SK-N-SH treated with all-trans-retinoic acid at 6 μM for 48 hours (cell line): Measurements from ENCODE around the gene ZFYVE27.

Experiments
- ATAC-seq: fragments of 200-7000 bp; cut with Tn5 transposase; 3 replicates; pipeline ENCODE4 v1.9.1; 2020; ENCODE audit warnings: mild to moderate bottlenecking, moderate library complexity
- ARNTL ChIP-seq: fragments of 450-650 bp; formaldehyde crosslinking; IDR thresholded peaks from 2 replicates; pipeline ENCODE4 v1.5.0; 2020; ENCODE audit warnings: low read depth, mild to moderate bottlenecking, moderate library complexity, borderline replicate concordance
- BACH2 ChIP-seq: fragments of 250-450 bp; sonication (Bioruptor Pico); IDR thresholded peaks from 2 replicates; pipeline ENCODE4 v1.9.0; 2021; ENCODE audit warnings: mild to moderate bottlenecking, borderline replicate concordance
- CSDC2 ChIP-seq: fragments of 250-450 bp; sonication (Bioruptor Pico); IDR thresholded peaks from 2 replicates; pipeline ENCODE4 v1.5.0; 2020; ENCODE audit warnings: mild to moderate bottlenecking, moderate library complexity
- ESRRG ChIP-seq: fragments of 250-450 bp; sonication (Bioruptor Pico); IDR thresholded peaks from 2 replicates; pipeline ENCODE4 v1.6.1; 2021; ENCODE audit warnings: mild to moderate bottlenecking
- GLIS3 ChIP-seq: fragments of 250-450 bp; sonication (Bioruptor Pico); IDR thresholded peaks from 2 replicates; pipeline ENCODE4 v1.5.0; 2020; ENCODE audit warnings: mild to moderate bottlenecking, moderate library complexity
- ISL1 ChIP-seq: fragments of 250-450 bp; sonication (Bioruptor Pico); IDR thresholded peaks from 2 replicates; pipeline ENCODE4 v2.1.2; 2022; ENCODE audit warnings: mild to moderate bottlenecking, moderate library complexity
- PPARA ChIP-seq: fragments of 250-450 bp; sonication (Bioruptor Pico); IDR thresholded peaks from 2 replicates; pipeline ENCODE4 v1.5.0; 2020; ENCODE audit warnings: mild to moderate bottlenecking, borderline replicate concordance
- SNAI2 ChIP-seq: fragments of 250-450 bp; sonication (Bioruptor Pico); IDR thresholded peaks from 2 replicates; pipeline ENCODE4 v1.5.0; 2020; ENCODE audit warnings: mild to moderate bottlenecking, moderate library complexity
- TCF4 ChIP-seq: fragments of 250-450 bp; sonication (Bioruptor Pico); IDR thresholded peaks from 2 replicates; pipeline ENCODE4 v1.8.0; 2021; ENCODE audit warnings: mild to moderate bottlenecking, moderate library complexity, borderline replicate concordance
- TOX ChIP-seq: fragments of 250-450 bp; sonication (Bioruptor Pico); IDR thresholded peaks from 2 replicates; pipeline ENCODE4 v1.8.0; 2021; ENCODE audit warnings: mild to moderate bottlenecking, moderate library complexity, borderline replicate concordance
- ZC3H10 ChIP-seq: fragments of 250-450 bp; sonication (Bioruptor Pico); IDR thresholded peaks from 2 replicates; pipeline ENCODE4 v1.5.1; 2021; ENCODE audit warnings: mild to moderate bottlenecking, moderate library complexity
- ZFP30 ChIP-seq: fragments of 450-650 bp; formaldehyde crosslinking; IDR thresholded peaks from 2 replicates; pipeline ENCODE4 v1.5.0; 2022; ENCODE audit warnings: mild to moderate bottlenecking, moderate library complexity
- ZNF565 ChIP-seq: fragments of 450-650 bp; formaldehyde crosslinking; conservative IDR thresholded peaks from 2 replicates; pipeline ENCODE4 v1.5.0; 2020; ENCODE audit warnings: low read depth, mild to moderate bottlenecking, moderate library complexity
- TF ChIP-seq, protein P1 (sequence below): fragments of 250-450 bp; sonication (Bioruptor Pico); IDR thresholded peaks from 2 replicates; pipeline ENCODE4 v1.8.0; 2020; ENCODE audit warnings: mild to moderate bottlenecking, moderate library complexity, borderline replicate concordance
- TF ChIP-seq, protein P2 (sequence below): fragments of 250-450 bp; sonication (Bioruptor Pico); IDR thresholded peaks from 2 replicates; pipeline ENCODE4 v1.5.1; 2020; ENCODE audit warnings: low read depth, mild to moderate bottlenecking, moderate library complexity
- TF ChIP-seq, protein P3 (sequence below): fragments of 250-450 bp; sonication (Bioruptor Pico); IDR thresholded peaks from 2 replicates; pipeline ENCODE4 v1.5.0; 2020; ENCODE audit warnings: mild to moderate bottlenecking, moderate library complexity
- TF ChIP-seq, protein P4 (sequence below): fragments of 250-450 bp; sonication (Bioruptor Pico); IDR thresholded peaks from 2 replicates; pipeline ENCODE4 v1.5.1; 2021; ENCODE audit warnings: mild to moderate bottlenecking, moderate library complexity

The ZFYVE27 gene

DNA sequence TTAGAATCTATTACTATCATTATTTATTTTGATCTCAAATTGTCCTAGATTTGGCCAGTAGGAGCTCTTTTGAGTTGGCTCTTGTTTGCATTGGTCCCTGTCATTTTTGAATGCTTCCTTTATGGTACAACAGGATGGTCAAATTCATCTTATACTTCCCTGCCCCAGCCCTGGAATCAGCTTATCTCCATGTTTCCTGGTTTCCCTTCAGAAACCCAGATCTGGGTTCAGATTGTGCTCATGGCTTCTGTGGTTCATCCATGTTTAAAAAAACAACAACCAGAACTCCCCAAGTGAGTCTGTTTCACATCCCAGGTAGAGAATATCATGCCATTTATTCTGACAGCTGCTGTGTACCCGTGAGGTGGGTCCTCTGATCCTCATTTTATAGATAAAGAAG, 10.6 kb downstream of the ZFYVE27 start:
- TF ChIP-seq, protein P1, sequence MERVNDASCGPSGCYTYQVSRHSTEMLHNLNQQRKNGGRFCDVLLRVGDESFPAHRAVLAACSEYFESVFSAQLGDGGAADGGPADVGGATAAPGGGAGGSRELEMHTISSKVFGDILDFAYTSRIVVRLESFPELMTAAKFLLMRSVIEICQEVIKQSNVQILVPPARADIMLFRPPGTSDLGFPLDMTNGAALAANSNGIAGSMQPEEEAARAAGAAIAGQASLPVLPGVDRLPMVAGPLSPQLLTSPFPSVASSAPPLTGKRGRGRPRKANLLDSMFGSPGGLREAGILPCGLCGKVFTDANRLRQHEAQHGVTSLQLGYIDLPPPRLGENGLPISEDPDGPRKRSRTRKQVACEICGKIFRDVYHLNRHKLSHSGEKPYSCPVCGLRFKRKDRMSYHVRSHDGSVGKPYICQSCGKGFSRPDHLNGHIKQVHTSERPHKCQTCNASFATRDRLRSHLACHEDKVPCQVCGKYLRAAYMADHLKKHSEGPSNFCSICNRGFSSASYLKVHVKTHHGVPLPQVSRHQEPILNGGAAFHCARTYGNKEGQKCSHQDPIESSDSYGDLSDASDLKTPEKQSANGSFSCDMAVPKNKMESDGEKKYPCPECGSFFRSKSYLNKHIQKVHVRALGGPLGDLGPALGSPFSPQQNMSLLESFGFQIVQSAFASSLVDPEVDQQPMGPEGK (CRISPR knock-in tag), result no peak
- TF ChIP-seq TCF4 (CRISPR knock-in tag) (no peak), ARNTL (CRISPR knock-in tag) (no peak)
- TF ChIP-seq, all 23 proteins: peak for 0
- no peak for ATAC-seq

DNA sequence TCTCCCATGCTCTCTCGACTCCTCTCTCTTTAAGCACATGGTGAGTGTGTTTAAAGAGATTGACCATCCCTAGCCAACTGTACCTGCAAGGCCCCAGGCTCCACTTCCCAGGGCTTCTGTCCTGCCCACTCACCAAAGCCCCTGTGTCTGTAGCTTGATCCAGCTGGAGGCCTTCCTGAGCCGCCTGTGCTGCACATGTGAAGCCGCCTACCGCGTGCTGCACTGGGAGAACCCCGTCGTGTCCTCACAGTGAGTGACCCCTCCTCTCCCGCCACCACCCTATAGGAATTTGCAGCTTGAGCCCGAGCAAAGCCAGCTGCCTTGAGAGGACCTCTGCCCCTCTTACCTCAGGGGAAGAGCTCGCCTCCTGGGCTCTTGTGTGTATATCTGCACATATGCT, 11.2 kb downstream of the ZFYVE27 start:
- no peak for ATAC-seq
- TF ChIP-seq PPARA (CRISPR knock-in tag) (no peak), ZC3H10 (CRISPR knock-in tag) (no peak), SNAI2 (CRISPR knock-in tag) (no peak), ARNTL (CRISPR knock-in tag) (no peak), ZNF565 (CRISPR knock-in tag) (no peak), ESRRG (no peak), GLIS3 (CRISPR knock-in tag) (no peak), BACH2 (CRISPR knock-in tag) (no peak), ZFP30 (CRISPR knock-in tag) (no peak)
- TF ChIP-seq, protein P2, sequence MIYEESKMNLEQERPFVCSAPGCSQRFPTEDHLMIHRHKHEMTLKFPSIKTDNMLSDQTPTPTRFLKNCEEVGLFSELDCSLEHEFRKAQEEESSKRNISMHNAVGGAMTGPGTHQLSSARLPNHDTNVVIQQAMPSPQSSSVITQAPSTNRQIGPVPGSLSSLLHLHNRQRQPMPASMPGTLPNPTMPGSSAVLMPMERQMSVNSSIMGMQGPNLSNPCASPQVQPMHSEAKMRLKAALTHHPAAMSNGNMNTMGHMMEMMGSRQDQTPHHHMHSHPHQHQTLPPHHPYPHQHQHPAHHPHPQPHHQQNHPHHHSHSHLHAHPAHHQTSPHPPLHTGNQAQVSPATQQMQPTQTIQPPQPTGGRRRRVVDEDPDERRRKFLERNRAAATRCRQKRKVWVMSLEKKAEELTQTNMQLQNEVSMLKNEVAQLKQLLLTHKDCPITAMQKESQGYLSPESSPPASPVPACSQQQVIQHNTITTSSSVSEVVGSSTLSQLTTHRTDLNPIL (CRISPR knock-in tag), result no peak
- TF ChIP-seq, protein P3, sequence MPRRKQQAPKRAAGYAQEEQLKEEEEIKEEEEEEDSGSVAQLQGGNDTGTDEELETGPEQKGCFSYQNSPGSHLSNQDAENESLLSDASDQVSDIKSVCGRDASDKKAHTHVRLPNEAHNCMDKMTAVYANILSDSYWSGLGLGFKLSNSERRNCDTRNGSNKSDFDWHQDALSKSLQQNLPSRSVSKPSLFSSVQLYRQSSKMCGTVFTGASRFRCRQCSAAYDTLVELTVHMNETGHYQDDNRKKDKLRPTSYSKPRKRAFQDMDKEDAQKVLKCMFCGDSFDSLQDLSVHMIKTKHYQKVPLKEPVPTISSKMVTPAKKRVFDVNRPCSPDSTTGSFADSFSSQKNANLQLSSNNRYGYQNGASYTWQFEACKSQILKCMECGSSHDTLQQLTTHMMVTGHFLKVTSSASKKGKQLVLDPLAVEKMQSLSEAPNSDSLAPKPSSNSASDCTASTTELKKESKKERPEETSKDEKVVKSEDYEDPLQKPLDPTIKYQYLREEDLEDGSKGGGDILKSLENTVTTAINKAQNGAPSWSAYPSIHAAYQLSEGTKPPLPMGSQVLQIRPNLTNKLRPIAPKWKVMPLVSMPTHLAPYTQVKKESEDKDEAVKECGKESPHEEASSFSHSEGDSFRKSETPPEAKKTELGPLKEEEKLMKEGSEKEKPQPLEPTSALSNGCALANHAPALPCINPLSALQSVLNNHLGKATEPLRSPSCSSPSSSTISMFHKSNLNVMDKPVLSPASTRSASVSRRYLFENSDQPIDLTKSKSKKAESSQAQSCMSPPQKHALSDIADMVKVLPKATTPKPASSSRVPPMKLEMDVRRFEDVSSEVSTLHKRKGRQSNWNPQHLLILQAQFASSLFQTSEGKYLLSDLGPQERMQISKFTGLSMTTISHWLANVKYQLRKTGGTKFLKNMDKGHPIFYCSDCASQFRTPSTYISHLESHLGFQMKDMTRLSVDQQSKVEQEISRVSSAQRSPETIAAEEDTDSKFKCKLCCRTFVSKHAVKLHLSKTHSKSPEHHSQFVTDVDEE (CRISPR knock-in tag), result no peak

DNA sequence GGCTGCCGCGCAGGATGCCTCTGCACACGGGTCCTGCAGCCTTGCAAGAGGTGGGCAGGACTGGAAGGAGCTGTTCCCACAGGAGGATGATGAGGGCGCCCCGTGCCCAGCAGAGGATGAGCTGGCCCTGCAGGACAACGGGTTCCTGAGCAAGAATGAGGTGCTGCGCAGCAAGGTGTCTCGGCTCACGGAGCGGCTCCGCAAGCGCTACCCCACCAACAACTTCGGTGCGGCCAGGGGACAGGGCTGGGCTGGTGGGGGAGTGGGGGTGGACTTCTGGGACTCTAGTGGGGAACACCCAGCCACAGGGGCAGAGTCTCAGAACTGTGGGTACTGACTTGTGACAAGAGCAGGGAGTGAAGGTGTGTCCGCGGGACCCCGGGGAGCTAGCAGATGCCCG, 16.0 kb downstream of the ZFYVE27 start:
- ATAC-seq, result no peak
- TF ChIP-seq ZNF565 (CRISPR knock-in tag) (no peak), CSDC2 (no peak), BACH2 (CRISPR knock-in tag) (no peak)

DNA sequence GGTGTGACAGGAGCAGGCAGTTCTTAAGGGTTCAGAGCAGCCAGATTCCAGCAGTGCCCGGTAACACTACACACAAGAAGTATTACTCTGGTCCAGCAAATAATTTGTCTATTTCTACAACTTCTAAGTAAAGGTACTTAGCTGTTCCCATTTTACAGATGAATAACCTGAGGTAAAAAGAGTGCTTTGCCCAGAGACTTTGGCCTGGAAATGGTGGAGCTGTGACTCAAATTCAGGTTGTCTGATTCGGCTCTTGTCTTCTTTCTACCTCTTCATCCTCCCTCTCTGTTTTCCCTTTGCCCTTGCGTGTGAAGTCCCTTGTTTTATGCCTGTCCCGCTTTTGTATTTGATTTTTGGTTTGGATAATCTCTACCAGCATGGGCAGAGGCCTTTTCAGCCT, 17.8 kb downstream of the ZFYVE27 start:
- TF ChIP-seq TOX (CRISPR knock-in tag), result no peak
- no peak for TF ChIP-seq ZNF565 (CRISPR knock-in tag)
- TF ChIP-seq, protein P3 (CRISPR knock-in tag), result no peak
- TF ChIP-seq ARNTL (CRISPR knock-in tag), result no peak
- TF ChIP-seq ISL1, result no peak
- no peak for TF ChIP-seq SNAI2 (CRISPR knock-in tag)
- TF ChIP-seq CSDC2, result no peak
- TF ChIP-seq, protein P4, sequence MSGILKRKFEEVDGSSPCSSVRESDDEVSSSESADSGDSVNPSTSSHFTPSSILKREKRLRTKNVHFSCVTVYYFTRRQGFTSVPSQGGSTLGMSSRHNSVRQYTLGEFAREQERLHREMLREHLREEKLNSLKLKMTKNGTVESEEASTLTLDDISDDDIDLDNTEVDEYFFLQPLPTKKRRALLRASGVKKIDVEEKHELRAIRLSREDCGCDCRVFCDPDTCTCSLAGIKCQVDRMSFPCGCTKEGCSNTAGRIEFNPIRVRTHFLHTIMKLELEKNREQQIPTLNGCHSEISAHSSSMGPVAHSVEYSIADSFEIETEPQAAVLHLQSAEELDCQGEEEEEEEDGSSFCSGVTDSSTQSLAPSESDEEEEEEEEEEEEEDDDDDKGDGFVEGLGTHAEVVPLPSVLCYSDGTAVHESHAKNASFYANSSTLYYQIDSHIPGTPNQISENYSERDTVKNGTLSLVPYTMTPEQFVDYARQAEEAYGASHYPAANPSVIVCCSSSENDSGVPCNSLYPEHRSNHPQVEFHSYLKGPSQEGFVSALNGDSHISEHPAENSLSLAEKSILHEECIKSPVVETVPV (CRISPR knock-in tag), result no peak
- no peak for TF ChIP-seq ZC3H10 (CRISPR knock-in tag)
- no peak for ATAC-seq
